IPS-15b (cell line): ENCODE data around the gene NEDD4L.

Experiments
- H3K27me3 ChIP-seq: one replicate; pipeline ENCODE4 v1.6.1; 2013; ENCODE audit warnings: low read length; ENCODE audit not compliant: control insufficient read depth, insufficient read depth
- H3K36me3 ChIP-seq: one replicate; pipeline ENCODE4 v1.6.1; 2013; ENCODE audit warnings: low read length; ENCODE audit not compliant: control insufficient read depth, insufficient read depth
- H3K4me1 ChIP-seq: one replicate; pipeline ENCODE4 v1.6.1; 2013; ENCODE audit warnings: mild to moderate bottlenecking, low read length; ENCODE audit not compliant: control insufficient read depth, insufficient read depth
- H3K4me3 ChIP-seq: one replicate; pipeline ENCODE4 v1.5.1; 2013; ENCODE audit warnings: low read depth, low read length
- H3K9ac ChIP-seq: one replicate; pipeline ENCODE4 v1.6.1; 2013; ENCODE audit warnings: low read depth, mild to moderate bottlenecking, low read length
- H3K9me3 ChIP-seq: one replicate; pipeline ENCODE4 v1.6.1; 2013; ENCODE audit warnings: mild to moderate bottlenecking, low read length; ENCODE audit not compliant: control insufficient read depth, insufficient read depth

The NEDD4L gene

DNA sequence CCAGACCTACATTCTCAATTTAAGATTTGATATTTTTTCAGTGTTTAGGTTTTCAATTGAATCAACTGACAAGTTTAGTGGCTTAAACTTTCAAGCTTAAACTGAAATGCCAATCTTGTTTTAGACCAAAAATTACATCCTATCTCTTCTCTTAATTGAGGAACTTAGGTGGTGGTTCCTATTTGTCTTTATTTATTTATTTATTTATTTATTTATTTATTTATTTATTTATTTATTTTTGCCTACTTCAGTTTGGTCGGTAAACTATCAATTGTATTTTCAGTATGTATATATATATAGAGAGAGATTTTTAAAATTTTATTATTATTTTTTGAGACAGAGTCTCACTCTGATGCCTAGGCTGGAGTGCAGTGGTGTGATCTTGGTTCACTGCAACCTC lies 68.1 kb downstream of the NEDD4L start:
- no peaks in the 10 kb centered on the region for H3K27me3 ChIP-seq
- H3K9me3 ChIP-seq = no peaks in the 10 kb centered on the region
- peaks cover 11% of the 10 kb centered on the region for H3K4me1 ChIP-seq
- H3K36me3 ChIP-seq = no peaks in the 10 kb centered on the region
- no peak overlapping the region for H3K9ac ChIP-seq
- H3K4me3 ChIP-seq = no peak overlapping the region

DNA sequence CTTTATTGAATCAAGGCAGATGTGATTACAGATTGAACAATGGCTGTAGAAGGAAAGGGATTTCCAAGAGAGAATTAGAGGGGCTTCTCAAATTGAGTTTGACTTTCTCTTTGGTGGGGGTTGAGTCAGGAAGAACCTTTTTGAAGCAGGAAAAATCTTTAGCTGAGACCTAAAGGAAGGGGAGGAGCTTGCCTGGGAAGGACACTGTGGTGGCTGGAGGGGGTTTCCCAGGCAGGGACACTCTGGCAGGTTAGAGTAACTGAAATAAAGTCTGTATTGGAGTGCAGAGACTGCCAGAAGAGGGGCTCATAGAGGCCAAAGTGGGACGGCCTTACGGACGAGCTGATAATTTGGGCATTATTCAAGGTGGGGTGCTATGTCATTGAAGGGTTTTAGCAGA lies 69.3 kb downstream of the NEDD4L start:
- no peak overlapping the region for H3K9ac ChIP-seq
- no peaks in the 10 kb centered on the region for H3K36me3 ChIP-seq
- H3K4me1 ChIP-seq = peaks cover 11% of the 10 kb centered on the region
- H3K27me3 ChIP-seq = no peaks in the 10 kb centered on the region
- H3K9me3 ChIP-seq = no peaks in the 10 kb centered on the region
- H3K4me3 ChIP-seq = no peak overlapping the region

DNA sequence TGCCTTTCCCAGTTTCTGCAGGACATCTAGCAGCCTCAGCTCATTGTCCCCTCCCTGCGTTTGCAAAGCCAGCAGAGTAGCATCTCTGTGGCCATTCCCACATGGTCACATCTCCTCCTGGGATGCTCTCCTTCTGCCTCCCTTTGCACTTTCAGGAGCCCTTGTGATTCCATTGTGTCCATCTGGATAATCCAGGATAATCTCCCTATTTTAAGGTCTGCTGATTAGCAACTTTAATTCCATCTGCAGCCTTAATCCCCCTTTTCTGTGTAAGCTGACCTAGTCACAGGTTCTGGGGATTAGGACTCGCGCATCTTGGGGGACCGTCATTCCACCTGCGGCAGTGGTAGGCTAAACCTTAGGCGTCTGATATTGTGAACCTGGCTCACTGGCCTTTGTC lies 70.7 kb downstream of the NEDD4L start:
- Histone ChIP-seq H3K27me3 (no peaks in the 10 kb centered on the region), H3K9me3 (no peaks in the 10 kb centered on the region), H3K36me3 (no peaks in the 10 kb centered on the region), H3K9ac (no peak overlapping the region), H3K4me3 (no peak overlapping the region), H3K4me1 (peaks cover 11% of the 10 kb centered on the region)

DNA sequence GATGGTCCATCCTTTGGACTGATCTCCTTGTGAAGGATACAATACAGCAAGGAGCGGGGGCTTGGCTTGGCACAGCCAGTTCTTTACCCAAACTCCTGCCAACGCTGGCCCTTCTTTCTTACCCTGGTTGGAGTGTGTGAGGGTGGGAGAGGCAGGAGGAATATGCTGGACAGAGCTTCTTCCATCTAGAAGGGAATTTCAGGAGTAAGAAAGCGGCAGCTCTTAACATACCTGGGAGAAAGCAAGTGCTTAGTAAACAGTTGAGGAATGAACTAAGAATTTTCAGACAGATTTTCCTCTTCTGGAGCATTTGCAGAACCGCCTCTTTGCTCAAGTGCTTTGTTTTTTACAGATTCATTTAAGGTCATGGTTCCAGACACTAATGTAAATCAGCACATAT lies 72.8 kb downstream of the NEDD4L start:
- H3K4me1 ChIP-seq = peaks cover 11% of the 10 kb centered on the region

DNA sequence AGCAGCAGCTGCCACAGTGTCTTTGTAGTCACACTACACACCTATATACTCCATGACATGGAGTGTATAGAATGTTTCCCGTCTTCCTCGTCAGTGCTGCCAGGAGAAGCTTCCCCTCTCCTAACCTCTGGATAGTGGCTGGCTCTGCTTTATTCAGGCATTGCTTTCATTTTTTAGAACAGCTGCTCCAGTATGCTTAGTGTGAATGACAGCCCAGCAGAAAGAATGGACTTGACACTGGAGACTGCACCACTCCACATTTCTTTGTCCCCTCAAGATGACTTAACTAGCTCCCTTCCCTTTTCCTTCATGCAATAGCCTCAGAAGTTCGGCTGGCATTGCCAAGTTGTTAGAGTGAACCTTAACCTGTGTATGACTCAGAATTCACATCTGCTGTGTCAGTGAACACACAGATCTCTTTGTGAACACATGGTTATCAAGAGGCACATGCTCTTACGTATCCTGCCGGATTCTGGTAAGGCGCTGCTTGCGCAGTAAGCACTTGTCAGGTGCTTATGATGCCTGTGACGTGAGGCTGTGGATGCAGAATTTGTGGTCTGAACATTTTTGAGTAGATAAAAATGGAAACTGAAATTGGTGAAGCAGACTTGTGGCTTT lies 73.9 kb downstream of the NEDD4L start:
- Histone ChIP-seq H3K27me3 (no peaks in the 10 kb centered on the region), H3K4me3 (no peak overlapping the region), H3K9me3 (no peaks in the 10 kb centered on the region), H3K36me3 (no peaks in the 10 kb centered on the region), H3K9ac (no peak overlapping the region), H3K4me1 (peaks cover 11% of the 10 kb centered on the region)

More for the DNA sequence above, 72.8 kb downstream of the NEDD4L start:
- no peaks in the 10 kb centered on the region for H3K27me3 ChIP-seq
- no peaks in the 10 kb centered on the region for H3K36me3 ChIP-seq
- no peak overlapping the region for H3K4me3 ChIP-seq
- no peak overlapping the region for H3K9ac ChIP-seq
- no peaks in the 10 kb centered on the region for H3K9me3 ChIP-seq

DNA sequence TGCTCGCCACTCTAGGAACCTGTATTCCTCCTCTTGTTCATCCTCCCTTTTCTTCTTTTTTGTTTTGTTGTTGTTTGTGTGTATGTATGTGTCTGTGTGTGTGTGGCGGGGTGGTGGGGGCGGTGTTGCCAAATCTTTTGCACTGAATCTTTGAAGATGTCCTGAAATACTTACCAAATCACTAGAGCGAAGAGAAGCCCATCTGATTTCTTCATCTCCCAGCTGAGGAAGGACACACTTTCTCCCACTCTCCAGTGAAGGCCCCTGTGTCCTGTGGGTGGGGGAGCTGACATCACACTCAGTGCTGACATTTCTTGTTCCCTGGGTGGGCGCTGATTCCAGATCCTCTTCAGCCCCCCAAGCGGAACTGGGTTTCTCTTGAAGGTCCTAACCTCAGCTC lies 74.5 kb downstream of the NEDD4L start:
- Histone ChIP-seq H3K27me3 (no peaks in the 10 kb centered on the region), H3K4me3 (no peak overlapping the region), H3K9ac (no peak overlapping the region), H3K9me3 (no peaks in the 10 kb centered on the region), H3K4me1 (peaks cover 8% of the 10 kb centered on the region), H3K36me3 (no peaks in the 10 kb centered on the region)

DNA sequence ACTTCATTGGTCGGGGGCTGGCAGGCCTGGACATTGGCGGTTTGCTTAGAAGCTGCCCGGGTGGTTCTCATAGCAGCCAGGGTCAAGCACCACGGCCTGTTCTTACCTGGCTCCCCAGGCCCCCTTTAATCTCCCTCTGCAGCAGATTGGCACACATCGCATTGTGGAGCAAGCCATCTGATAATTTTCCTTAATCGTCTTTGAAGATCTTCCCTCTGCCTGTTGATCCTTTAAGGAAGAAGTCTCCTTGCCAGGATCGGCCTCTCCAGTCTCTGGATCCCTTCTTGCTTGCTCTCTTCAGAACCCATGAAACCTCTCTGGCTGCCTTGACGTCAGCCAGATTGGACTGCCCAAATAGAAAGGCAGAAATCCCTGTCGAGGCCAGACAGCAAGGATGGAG lies 75.8 kb downstream of the NEDD4L start:
- Histone ChIP-seq H3K9ac (no peak overlapping the region), H3K4me3 (no peak overlapping the region), H3K36me3 (no peaks in the 10 kb centered on the region), H3K9me3 (no peaks in the 10 kb centered on the region), H3K27me3 (no peaks in the 10 kb centered on the region), H3K4me1 (peaks cover 8% of the 10 kb centered on the region)

DNA sequence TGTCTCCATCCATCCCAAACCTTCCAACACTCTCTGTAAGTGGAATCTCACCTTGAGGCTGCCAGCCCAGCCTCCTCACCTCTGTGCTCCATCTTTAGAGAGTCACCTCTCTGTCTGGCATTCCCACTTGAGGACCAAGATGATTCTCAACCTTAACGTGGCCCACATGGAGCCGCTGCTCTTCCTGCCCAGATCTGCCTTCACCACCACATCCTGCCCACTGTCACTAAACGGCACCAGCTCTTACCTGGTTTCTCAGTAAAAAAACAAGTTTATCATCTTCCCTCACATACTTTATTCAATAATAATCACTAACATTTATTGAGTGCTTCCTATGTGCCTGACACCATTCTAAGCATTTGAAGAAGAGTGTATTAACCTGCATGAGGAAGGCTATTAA lies 80.4 kb downstream of the NEDD4L start:
- H3K27me3 ChIP-seq = no peaks in the 10 kb centered on the region
- no peaks in the 10 kb centered on the region for H3K9me3 ChIP-seq
- H3K4me1 ChIP-seq = no peaks in the 10 kb centered on the region
- no peak overlapping the region for H3K4me3 ChIP-seq
- H3K36me3 ChIP-seq = no peaks in the 10 kb centered on the region
- H3K9ac ChIP-seq = no peak overlapping the region

DNA sequence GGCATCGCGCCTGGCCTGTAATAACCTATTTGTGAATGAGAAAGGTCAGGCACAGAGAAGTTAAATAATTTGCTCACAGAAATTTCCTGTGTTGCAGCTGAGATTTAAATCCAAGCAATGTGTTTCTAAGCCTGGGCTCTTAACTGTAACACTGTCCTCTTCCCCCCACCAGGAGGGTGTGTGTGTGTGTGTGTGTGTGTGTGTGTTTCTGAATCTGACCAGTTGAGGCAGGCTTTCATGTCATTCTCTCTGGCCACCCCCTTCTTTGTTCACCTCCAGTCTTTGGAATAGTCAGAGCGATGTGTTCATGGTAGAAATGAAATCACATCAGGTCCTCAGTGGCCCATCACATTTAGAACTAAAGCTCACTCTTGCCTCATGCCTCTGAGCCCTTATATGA lies 81.2 kb downstream of the NEDD4L start:
- H3K36me3 ChIP-seq = no peaks in the 10 kb centered on the region
- H3K4me1 ChIP-seq = no peaks in the 10 kb centered on the region
- no peak overlapping the region for H3K4me3 ChIP-seq
- no peaks in the 10 kb centered on the region for H3K27me3 ChIP-seq
- H3K9me3 ChIP-seq = no peaks in the 10 kb centered on the region
- H3K9ac ChIP-seq = no peak overlapping the region

DNA sequence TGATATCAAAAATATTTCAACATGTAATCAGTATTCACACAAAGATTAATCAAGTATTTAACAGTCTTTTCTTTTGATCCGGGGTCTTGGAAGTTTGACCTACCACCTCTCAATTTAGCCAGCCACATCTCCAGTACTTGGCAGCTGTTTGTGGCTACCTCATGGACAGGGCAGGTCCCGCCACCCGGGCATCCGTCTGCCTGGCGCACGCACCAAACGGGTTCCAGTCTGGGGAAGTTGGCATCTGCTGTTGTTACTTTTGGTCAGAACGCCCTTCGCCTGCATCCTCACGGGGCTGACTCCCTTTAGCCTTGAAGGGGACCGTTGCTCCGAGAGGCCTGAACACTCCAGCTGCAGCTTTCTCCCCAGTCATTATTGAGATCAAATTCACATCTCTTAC lies 81.7 kb downstream of the NEDD4L start:
- Histone ChIP-seq H3K4me1 (no peaks in the 10 kb centered on the region), H3K4me3 (no peak overlapping the region), H3K9me3 (no peaks in the 10 kb centered on the region), H3K27me3 (no peaks in the 10 kb centered on the region), H3K36me3 (no peaks in the 10 kb centered on the region), H3K9ac (no peak overlapping the region)

DNA sequence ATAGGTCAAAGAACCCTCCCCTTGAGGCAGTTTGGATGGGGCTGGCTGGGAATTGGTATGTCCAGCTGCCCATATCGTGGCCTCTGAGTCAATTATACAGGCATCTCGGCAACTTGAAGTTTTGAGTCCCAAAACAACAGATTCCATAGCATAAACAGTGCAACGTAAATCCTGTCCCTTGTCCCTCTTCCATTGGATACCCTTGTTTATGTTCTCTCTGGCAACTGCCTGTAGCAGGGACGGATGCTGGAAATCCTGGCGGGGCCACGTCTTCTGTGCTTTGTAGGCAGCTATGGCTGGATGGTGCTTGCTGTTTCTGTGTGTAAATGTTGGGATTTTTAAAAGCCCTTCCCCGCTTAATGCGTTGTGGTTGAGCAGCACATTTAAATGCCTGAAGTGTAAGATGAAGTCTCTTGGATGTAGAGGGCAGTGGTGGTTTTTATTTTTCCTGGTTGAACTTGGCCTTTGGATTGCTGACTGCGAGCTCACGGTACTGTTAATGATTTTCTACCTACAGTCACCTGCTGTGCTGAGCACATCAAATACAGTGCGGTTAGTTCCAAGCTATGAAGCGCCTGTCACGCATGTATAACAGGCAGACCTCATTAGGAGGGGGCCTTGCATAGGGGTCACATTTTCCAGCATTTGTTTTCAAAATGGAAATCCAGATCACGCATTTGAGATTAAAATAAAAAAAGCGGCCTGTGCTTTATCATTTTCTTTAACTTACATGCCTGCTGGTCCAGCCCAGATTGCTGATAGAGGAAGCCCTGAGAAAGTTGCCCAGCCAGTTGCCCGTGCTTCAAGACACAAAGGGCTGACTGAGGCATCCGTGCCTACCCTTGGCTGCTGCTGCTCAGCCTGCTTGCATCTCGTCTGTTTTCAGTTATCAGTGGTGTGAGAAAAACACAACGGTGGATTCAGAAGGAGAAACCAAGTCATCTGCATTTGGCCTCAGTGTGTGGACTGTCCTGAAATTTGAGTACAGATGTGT lies 84.7 kb downstream of the NEDD4L start:
- no peaks in the 10 kb centered on the region for H3K36me3 ChIP-seq
- no peak overlapping the region for H3K4me3 ChIP-seq
- no peaks in the 10 kb centered on the region for H3K4me1 ChIP-seq
- no peak overlapping the region for H3K9ac ChIP-seq
- H3K27me3 ChIP-seq = no peaks in the 10 kb centered on the region
- no peaks in the 10 kb centered on the region for H3K9me3 ChIP-seq
